GM12892 (cell line): Measurements from ENCODE around the gene MTMR2.

Experiments used
- POLR2A ChIP-seq: IDR thresholded peaks from 2 replicates; pipeline ENCODE4 v1.6.1; 2011; ENCODE audit warnings: low read depth, low read length, control low read depth
- POLR2AphosphoS5 ChIP-seq: IDR thresholded peaks from 2 replicates; pipeline ENCODE4 v1.6.1; 2011; ENCODE audit warnings: low read depth, low read length, control low read depth

GRCh38 chr11:95908826-95909225 is 15.1 kb downstream of the MTMR2 start:
- TF ChIP-seq POLR2A (no peak), POLR2AphosphoS5 (no peak)
